Ishikawa (cell line): ENCODE results near the gene CARNS1.

ENCODE experiments used
- CEBPB ChIP-seq: IDR thresholded peaks from 2 replicates; pipeline ENCODE4 v1.6.1; 2012
- CREB1 ChIP-seq: IDR thresholded peaks from 2 replicates; pipeline ENCODE4 v1.6.1; 2012; ENCODE audit warnings: low read depth
- EGR1 ChIP-seq: IDR thresholded peaks from 2 replicates; pipeline ENCODE4 v1.6.1; 2012
- EP300 ChIP-seq: IDR thresholded peaks from 2 replicates; pipeline ENCODE4 v1.6.1; 2012; ENCODE audit warnings: borderline replicate concordance
- FOXM1 ChIP-seq: IDR thresholded peaks from 2 replicates; pipeline ENCODE4 v1.6.1; 2012; ENCODE audit warnings: low read depth, borderline replicate concordance
- NFIC ChIP-seq: IDR thresholded peaks from 2 replicates; pipeline ENCODE4 v1.6.1; 2012
- RAD21 ChIP-seq: IDR thresholded peaks from 2 replicates; pipeline ENCODE4 v1.6.1; 2012; ENCODE audit warnings: low read depth
- TAF1 ChIP-seq: IDR thresholded peaks from 2 replicates; pipeline ENCODE4 v1.6.1; 2012; ENCODE audit warnings: low read depth, mild to moderate bottlenecking
- TCF12 ChIP-seq: IDR thresholded peaks from 2 replicates; pipeline ENCODE4 v1.6.1; 2012; ENCODE audit warnings: low read depth
- TEAD4 ChIP-seq: IDR thresholded peaks from 2 replicates; pipeline ENCODE4 v1.6.1; 2012
- YY1 ChIP-seq: IDR thresholded peaks from 2 replicates; pipeline ENCODE4 v1.6.1; 2012; ENCODE audit warnings: low read depth
- ZBTB7A ChIP-seq: IDR thresholded peaks from 2 replicates; pipeline ENCODE4 v1.6.1; 2012; ENCODE audit warnings: low read depth
- TF ChIP-seq, protein P1 (sequence below): IDR thresholded peaks from 2 replicates; pipeline ENCODE4 v1.6.1; 2012; ENCODE audit warnings: low read depth, mild to moderate bottlenecking
- TF ChIP-seq, protein P2 (sequence below): IDR thresholded peaks from 2 replicates; pipeline ENCODE4 v1.6.1; 2012
- TF ChIP-seq, protein P3 (sequence below): IDR thresholded peaks from 2 replicates; pipeline ENCODE4 v1.6.1; 2012

CARNS1 gene

GRCh38 chr11:67407688-67408163 lies 7.8 kb upstream of the CARNS1 start:
- TF ChIP-seq, protein P1, sequence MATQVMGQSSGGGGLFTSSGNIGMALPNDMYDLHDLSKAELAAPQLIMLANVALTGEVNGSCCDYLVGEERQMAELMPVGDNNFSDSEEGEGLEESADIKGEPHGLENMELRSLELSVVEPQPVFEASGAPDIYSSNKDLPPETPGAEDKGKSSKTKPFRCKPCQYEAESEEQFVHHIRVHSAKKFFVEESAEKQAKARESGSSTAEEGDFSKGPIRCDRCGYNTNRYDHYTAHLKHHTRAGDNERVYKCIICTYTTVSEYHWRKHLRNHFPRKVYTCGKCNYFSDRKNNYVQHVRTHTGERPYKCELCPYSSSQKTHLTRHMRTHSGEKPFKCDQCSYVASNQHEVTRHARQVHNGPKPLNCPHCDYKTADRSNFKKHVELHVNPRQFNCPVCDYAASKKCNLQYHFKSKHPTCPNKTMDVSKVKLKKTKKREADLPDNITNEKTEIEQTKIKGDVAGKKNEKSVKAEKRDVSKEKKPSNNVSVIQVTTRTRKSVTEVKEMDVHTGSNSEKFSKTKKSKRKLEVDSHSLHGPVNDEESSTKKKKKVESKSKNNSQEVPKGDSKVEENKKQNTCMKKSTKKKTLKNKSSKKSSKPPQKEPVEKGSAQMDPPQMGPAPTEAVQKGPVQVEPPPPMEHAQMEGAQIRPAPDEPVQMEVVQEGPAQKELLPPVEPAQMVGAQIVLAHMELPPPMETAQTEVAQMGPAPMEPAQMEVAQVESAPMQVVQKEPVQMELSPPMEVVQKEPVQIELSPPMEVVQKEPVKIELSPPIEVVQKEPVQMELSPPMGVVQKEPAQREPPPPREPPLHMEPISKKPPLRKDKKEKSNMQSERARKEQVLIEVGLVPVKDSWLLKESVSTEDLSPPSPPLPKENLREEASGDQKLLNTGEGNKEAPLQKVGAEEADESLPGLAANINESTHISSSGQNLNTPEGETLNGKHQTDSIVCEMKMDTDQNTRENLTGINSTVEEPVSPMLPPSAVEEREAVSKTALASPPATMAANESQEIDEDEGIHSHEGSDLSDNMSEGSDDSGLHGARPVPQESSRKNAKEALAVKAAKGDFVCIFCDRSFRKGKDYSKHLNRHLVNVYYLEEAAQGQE: no peak
- no peak for TF ChIP-seq TCF12

- TF ChIP-seq, protein P1: no peak
- TF ChIP-seq CREB1 (no peak), TEAD4 (no peak), FOXM1 (no peak), TCF12 (no peak), TAF1 (no peak), RAD21 (no peak), NFIC (no peak), EGR1 (no peak), YY1 (no peak), ZBTB7A (no peak), CEBPB (no peak), EP300 (no peak)
- TF ChIP-seq, protein P2, sequence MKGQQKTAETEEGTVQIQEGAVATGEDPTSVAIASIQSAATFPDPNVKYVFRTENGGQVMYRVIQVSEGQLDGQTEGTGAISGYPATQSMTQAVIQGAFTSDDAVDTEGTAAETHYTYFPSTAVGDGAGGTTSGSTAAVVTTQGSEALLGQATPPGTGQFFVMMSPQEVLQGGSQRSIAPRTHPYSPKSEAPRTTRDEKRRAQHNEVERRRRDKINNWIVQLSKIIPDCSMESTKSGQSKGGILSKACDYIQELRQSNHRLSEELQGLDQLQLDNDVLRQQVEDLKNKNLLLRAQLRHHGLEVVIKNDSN: no peak
- TF ChIP-seq, protein P3, sequence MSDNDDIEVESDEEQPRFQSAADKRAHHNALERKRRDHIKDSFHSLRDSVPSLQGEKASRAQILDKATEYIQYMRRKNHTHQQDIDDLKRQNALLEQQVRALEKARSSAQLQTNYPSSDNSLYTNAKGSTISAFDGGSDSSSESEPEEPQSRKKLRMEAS: no peak
These were observed 6.9 kb upstream of the CARNS1 start for GRCh38 chr11:67408437-67409200.

GRCh38 chr11:67409261-67409666 lies 6.2 kb upstream of the CARNS1 start:
- TF ChIP-seq, protein P3: no peak
- no peak for TF ChIP-seq YY1
- no peak for TF ChIP-seq CREB1
- no peak for TF ChIP-seq EP300
- no peak for TF ChIP-seq RAD21
- TF ChIP-seq TEAD4: no peak
- TF ChIP-seq, protein P2: no peak
- no peak for TF ChIP-seq CEBPB
- TF ChIP-seq ZBTB7A: no peak

DNA sequence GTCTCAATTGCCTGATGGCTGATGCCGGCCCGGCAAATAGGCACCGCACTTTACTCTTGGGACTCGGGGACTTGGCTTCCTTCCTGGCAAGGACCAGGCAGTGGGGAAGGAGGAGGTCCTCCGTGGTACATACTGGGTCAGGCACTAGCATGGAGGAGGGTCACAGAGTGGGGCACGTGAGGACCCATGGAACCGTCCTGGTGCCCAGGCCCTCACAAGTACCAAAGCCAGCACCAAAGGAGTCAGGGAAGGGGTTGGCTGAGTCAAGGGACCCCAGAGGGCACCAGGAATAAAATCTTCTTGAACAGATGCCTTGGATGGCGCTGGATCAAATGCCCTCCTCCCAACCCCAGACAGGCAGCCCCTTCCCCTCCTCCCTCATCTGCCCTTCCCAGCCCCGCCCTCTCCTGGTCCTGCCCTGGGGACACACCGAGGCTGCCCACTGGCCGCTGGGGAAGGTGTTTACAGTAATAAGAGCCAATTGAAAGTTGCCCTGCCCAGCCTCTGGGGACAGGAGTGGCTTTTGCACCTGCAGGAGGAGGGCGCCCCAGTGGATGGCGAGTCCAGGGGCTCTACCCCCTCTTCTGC lies 5.6 kb upstream of the CARNS1 start:
- no peak for TF ChIP-seq YY1
- TF ChIP-seq, protein P2: no peak
- no peak for TF ChIP-seq CEBPB
- no peak for TF ChIP-seq CREB1
- no peak for TF ChIP-seq NFIC

DNA sequence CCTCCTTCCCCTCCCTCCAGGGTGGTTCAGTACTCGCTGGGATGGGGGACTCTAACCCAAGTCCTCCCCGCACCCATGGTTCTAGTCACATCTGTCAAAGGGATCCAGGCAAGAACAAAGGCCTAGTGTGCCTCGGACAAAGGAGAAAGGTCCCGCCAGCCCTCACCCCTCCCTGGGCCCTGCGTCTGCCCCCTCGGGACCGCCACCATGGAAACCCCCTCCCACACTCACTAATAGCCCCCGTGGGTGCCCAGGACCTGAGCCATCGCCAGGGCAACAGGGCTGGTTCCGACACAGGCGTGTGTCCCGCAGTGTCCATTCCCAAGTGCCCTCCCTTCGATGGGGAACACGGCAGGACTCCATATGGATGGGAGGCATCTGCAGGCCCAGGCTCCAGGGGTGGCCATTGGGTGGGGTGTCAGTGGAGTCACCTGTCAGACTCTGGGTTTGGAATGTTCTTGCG lies 5.1 kb upstream of the CARNS1 start:
- TF ChIP-seq TAF1 (no peak), EP300 (no peak), CREB1 (no peak), TEAD4 (no peak), ZBTB7A (no peak), TCF12 (no peak), NFIC (no peak), EGR1 (no peak), CEBPB (no peak), FOXM1 (no peak), RAD21 (no peak), YY1 (no peak)
- TF ChIP-seq, protein P1: no peak
- TF ChIP-seq, protein P2: no peak
- TF ChIP-seq, protein P3: no peak
